HUDEP-2 (cell line): ENCODE data around the gene SH3TC1.

Experiments used
- DNase-seq, 76 experiments: peaks; one replicate each; lab custom pipeline; 2025; ENCODE audit not compliant: unreplicated experiment in 76 of 76; lab: John Stamatoyannopoulos, UW

SH3TC1 gene

GRCh38 chr4:8272472-8273428, 73.7 kb downstream of the SH3TC1 start:
- DNase-seq: no peak

DNA sequence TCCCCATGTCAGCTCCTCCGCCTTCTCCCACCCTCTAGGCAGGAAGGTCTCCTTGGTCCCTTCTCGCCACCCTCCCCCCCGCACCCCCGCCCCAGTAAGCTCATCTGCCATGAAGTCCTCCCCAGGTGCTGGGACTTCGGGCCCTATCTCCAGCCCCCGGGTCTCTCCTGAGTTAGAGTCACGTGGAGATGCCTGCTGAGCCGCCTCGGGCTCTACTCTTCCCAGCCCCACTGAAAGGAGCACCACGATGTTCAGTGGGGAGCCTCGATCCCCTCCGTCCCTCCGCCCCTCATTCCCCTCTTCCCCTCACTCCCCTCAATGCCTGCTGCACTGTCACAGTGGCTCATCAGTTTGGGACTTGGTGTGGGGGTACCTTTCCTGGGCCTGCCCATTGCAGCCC, 74.4 kb downstream of the SH3TC1 start:
- no peak for DNase-seq

DNA sequence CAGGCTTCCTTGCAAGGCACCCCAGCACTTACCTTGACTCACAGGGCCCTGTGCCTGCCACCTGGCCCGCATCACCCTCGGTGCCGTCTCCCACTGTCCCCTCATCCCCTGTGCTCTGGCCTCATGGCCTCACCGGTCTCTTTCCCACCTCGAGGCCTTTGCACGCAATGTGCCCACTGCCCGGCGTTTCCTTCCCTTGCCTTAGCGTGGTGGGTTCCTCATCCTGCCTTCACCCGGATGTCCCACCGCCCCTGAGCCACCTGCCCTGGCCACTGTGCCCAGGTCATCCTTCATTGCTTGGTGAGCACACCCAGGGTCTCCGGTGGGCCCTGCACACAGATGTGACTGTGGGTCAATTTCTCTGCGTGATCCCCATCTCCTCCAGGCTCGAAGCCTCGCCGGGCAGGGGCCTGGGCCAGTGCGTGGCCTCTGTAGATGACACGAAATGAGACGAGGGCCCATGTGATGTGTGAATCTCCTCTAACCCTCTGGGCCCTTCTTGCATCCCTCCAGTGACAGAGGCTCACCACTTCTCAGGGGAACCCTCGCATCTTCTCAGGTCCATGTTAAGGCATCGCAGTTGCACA, 75.1 kb downstream of the SH3TC1 start:
- DNase-seq: no peak

DNA sequence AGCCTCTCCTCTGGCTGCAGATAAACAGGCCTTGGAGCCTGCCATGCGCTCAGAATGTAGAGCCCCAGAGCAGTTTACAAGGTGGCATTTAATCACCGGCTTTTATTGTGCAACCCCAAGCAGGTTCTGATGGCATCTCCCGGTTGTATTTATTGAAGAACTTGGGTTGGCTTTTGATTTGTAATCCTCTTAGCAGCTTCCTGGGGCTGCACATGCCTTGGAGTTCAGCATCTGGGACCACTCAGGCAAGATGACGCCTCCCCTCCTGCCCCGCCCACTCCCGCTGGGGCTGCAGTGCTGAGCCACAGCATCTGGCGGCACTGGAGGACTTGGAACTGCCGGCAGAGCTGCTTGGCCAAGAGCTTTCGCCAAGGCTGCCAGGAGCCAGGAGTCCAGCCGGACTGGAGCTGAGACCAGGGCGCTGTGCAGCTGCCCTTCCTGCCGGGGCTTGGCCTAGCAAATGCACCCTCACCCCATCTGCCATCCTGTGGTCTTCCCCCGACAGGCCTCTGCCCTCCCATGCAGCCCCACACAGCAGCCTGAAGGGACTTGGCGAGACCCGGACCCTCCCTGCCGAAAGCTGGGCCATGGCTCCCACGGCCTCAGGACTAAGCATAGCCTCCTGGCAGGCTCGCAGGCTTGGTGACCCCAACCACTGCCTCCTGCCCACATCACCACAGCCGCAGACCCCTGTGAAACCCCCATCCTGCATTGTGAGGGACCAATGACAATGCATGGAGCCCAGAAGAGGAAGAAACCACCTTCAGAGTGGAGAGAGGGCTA, 75.9 kb downstream of the SH3TC1 start:
- no peak for DNase-seq

DNA sequence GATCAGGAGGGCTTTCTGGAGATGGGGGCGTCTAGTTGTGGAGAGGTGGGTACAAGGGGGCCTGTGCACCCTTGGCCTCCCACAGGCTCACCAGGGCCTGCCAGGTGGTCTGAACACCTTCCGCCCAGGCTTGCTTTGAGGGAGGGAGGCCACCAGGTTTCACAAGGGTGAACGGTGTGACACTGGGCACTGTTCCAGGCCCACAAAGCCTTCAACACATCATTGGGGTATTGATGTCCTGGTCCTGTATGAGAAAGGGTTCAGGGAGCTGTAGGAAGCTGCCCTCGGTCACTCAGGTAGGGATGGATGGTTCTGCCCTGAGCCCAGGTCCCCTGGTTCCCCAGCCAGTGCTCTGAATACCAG, 76.4 kb downstream of the SH3TC1 start:
- no peak for DNase-seq

- peak in 2 of 76 experiments; percentile 3 to 8 for DNase-seq
Observed at GRCh38 chr4:8276358-8277240, 77.5 kb downstream of the SH3TC1 start.

GRCh38 chr4:8277356-8278008, 78.4 kb downstream of the SH3TC1 start:
- DNase-seq: no peak

DNA sequence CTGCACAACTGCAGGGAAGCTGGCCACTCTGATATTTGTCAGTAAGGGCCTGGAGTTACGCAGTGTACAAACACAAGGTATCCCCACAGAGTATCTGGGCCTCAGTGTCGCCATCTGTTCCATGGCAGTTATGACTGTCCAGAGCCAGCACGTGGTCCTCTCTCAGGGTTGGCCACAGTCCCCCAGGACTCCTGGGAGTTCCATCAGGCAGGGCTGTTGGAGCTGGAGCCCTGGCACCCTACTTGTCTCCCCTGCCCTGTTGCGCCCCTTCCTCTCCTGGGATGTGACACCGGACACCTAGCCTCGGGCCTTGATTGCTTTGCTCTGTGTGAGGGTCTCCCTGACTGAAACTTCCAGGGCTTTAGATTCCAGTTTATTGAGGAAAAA, 78.9 kb downstream of the SH3TC1 start:
- DNase-seq: no peak

DNA sequence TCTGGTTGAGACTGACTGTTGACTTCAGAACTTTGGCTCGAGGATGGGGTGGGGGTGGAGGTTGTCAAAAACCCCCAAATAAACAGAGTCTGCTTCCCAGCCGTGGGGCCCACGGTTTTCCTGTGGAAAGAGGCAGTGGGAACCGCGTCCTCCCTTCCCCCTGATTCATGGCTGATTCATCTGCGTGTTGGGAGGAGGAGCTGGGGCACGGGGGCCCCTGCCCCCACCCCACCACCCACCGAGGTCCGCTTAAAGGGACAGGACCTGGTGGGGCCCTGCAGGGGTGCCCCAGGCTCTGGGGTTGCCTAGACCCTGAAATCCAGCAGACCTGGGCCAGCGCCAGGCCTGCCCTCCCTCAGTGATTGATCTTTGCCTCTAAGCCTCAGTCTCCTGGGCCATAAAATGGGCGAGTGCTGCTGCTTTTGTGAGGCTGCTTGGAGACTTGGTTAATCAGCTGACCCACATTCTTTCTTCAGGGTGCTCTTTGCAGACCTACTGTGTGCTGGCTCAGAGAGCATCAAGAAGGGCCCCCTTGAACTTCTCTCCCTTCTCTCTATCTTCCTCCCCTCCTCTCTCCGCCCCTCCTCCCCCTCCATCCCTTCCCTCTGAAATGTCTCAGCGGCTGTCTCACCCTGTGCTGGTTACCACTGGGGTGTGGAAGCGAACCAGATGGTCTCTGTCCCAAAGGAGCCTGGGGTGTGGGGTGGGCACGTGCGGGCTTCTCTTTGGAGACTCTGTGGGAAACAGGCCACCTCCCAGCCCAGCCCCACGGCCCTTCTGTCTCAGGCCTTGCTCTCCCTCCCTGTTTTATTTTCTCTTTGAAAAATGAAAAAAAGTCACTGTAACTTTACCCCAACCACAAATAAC, 79.6 kb downstream of the SH3TC1 start:
- DNase-seq: no peak

DNA sequence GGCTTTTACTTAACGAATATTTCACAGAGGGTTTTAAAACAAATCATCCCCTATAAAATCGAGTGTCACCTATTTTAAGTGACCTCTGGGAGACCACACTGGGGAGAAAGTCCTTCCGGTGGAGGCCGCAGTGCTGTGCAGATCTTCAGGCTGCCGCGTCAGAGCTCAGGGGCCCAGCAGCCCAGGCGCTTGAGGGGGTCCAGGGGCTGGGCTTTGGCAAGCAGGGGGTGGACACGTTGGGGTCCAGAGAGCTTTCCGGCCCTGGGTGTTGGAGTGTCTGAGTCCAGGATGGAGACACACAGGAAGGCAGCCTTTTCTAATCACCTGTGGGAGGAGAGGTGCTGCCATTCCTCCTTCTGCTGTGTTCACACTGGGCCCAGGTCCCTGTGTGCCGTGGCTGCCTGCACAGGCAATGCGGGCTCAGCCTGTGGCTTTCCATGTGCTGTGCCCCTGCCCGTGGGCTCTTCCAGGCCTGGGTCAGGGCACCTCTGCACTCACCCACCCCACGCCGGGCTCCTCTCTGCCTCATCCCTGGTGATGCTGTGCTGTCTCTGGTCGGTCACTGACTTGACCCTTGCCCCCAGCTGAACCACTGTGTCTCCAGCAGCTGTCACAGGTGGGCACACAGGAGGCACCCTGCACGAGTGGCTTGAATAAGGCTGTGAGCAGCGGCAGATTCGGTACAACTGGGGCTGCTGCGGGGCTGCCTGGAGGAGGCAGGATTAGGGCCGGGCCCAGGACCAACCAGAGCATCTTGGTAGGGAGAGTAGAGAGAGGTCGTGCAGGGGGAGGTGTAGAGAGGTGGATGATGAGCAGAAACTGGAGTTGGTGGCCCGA, 80.4 kb downstream of the SH3TC1 start:
- no peak for DNase-seq

DNA sequence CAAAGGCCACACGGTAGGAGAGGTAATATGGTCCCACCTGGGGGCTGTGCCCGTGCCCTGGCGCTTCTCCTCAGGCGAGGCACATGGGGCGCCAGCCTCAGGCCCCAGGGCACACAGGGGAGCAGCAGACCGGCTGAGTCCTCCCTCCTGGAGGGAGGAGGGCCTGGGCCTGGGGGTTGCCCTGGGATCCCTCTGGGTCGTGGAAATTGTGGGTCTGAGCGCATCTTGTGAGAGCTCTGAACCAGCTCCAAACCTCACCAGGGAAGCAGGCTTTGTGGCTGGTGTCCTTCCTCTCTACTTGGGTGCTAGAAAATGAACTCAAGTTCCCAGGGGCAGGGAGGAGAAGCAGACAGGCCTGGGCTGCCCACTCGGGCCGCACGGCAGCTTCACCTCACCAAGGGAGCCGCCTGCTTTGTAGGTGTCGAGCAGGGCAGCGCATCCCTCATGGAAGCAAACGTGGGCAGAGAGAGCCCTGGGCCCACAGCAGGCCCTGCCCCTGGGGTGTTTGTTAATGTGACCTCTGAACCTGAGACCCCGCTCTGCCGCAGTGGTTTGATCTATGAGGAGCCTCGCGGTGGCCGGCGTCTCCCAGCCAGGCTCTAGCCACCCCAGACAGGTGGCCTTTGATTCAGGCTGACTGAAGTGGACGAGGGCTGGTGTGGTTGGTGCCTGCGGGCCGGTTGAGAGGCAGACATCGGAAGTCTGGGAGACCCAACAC, 81.2 kb downstream of the SH3TC1 start:
- DNase-seq: no peak

- DNase-seq: no peak
Observed at GRCh38 chr4:8280876-8281440, 81.9 kb downstream of the SH3TC1 start.

DNA sequence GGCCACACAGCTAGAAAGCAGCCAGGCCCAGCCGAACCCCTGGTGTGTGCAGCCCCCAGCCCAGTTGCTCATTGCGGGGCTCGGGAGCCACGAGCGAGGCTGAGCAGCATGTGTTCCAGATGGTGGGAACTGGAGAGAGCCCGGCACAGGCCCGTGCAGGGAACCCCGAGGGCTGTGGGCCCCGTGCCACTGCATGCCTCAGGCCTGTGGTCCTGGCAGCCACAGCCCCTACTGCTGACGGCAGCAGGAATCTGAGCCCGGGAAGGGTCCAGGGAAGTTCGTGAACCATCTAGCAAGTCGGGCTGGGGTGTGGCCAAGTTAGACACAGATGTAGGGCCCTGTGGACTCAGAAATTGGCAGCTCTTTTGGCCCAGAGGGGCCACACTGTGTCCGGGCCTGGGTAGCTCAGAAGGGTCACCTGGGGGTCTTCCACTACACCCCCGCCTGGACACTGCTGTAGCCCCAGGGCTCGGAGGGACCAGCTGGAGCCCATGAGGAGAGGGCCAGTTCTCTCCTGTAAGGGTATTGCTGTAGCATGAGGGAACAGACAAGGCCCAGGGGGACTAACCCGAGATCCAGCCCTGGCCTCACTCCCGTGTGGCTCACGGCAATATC, 82.5 kb downstream of the SH3TC1 start:
- DNase-seq: no peak

- DNase-seq: no peak
Observed at GRCh38 chr4:8282134-8282641, 83.1 kb downstream of the SH3TC1 start.

GRCh38 chr4:8282742-8283141, 83.7 kb downstream of the SH3TC1 start:
- no peak for DNase-seq

DNA sequence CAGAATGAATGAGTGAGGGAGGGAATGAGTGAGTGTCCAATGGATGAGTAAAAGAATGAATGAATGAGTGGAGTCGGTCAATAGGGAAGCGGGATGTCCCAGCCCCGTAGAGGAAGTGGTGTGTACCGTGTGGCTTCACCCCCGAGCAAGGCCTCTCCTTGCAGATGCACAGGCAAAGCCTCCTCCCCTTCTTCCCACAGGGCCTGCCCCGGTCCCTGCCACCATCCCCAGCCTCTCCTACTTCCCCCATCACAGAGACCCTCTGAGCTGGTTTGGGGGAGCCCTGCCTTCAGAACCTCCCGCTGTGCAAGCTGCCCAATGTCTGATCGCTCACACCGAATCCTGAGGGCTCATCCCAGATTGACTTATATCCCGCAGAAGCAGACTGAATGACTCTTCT, 84.1 kb downstream of the SH3TC1 start:
- DNase-seq: no peak
